ENCODE measurements around the gene ACVR1C.

The ACVR1C gene

DNA sequence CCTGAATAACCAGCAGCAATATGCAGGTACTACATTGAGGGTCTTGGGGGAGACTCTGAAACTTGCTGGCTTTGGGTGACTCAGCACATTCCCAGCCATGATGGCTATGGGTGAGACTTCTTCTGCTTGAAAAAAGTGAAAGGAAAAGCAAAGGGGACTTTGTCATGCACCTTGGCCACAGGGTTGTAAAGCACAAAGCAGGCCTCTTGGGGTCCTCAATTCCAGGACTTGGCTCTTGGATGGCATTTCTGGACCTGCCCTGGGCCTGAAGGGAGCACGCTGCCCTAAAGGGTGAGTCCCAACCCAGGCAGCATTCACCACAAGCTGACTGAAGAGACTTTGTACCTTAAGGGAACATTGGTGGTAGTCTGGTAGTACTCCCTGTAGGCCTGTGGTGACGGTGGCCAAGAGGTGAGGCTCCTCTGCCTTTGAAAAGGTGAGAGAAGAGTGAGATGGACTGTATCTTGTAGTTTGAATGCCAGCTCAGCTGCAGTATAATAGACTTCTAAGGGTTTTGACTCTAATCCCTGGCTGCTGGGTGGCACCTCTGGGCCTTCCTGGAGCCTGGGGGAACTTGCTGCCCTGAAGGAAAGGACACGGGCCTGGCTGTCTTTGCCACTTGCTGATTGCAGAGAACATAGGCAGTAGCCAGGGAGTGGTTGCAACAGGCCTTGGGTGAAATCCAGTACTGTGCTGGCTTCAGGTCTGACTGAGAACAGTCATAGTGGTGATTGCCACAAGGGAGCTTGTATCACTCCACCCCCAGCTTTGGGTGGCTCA, 148.3 kb downstream of the ACVR1C start:
- TF ChIP-seq, protein P1, sequence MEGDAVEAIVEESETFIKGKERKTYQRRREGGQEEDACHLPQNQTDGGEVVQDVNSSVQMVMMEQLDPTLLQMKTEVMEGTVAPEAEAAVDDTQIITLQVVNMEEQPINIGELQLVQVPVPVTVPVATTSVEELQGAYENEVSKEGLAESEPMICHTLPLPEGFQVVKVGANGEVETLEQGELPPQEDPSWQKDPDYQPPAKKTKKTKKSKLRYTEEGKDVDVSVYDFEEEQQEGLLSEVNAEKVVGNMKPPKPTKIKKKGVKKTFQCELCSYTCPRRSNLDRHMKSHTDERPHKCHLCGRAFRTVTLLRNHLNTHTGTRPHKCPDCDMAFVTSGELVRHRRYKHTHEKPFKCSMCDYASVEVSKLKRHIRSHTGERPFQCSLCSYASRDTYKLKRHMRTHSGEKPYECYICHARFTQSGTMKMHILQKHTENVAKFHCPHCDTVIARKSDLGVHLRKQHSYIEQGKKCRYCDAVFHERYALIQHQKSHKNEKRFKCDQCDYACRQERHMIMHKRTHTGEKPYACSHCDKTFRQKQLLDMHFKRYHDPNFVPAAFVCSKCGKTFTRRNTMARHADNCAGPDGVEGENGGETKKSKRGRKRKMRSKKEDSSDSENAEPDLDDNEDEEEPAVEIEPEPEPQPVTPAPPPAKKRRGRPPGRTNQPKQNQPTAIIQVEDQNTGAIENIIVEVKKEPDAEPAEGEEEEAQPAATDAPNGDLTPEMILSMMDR (IDR thresholded peaks at IDR 0.05; ENCODE audit: control insufficient read depth, insufficient read depth, low read depth, low read length, missing control alignments), result no peak
- peak; percentile 76 for DNase-seq (ENCODE audit: low read depth)
- H3K4me3 ChIP-seq (ENCODE audit: control insufficient read depth, low read depth, low read length), result no peak overlapping the region

DNA sequence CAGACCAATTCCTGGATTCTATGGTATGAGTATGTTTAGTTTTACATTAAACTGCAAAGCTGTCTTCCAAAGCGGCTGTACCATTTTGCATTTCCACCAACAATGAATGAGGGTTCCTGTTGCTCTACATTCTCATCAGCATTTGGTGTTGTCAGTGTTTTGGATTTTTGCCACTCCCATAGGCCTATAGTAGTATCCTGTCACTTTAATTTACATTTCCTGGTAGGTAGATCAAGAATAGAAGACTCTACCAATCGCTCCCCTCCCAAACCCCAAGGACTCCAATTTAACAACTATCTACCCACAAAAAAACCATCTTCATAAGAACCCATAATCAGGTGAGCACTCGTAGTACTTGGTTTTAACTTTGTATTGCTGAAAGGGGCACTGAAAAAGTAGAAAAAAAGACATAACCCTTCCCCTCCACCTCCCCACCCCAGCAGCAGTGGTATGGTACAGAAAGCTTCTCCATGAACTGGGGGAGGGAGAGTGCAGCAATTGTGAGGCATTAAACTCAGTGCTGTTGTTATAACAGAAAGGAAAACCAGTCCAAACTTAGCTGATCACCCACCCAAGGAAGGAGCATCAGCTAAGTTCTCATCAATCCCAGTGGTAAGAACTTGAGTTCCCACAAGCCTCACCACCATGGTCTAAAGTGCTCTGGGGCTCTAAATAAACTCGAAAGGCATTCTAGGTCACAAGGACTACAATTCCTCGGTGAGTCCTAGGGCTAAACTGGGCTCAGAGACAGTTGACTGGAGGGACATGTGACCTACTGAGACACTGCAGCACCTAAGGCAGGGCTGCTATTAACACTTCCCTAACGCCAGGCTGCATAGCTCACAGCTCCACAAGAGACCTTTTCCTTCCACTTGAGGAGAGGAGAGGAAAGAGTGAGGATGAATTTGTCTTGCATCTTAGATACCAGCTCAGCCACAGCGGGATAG, 149.3 kb downstream of the ACVR1C start:
- no peak overlapping the region for H3K4me3 ChIP-seq (ENCODE audit: control insufficient read depth, low read depth, low read length)
- TF ChIP-seq, protein P1 (IDR thresholded peaks at IDR 0.05; ENCODE audit: control insufficient read depth, insufficient read depth, low read depth, low read length, missing control alignments), result no peak
- no peak for DNase-seq (ENCODE audit: low read depth)

DNA sequence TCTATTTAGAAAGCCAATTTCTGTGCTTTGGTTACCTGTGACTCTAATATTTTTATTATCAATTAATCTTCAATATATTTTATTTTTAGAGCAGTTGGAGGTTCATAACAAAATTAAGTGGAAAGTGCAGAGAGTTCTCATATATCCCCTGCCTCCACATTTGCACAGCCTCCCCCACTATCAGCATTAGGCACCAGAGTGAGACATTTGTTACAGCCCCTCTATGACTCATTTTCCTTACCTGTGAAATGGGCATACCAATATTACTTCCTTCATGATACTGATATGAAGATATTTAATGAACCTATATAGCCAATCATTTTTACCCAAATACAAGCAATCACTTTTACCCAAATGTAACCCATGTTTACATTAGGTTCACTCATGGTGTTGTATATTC, 150.7 kb downstream of the ACVR1C start:
- TF ChIP-seq, protein P1 (IDR thresholded peaks at IDR 0.05; ENCODE audit: control insufficient read depth, insufficient read depth, low read depth, low read length, missing control alignments), result no peak
- no peak overlapping the region for H3K4me3 ChIP-seq (ENCODE audit: control insufficient read depth, low read depth, low read length)
- no peak for DNase-seq (ENCODE audit: low read depth)

DNA sequence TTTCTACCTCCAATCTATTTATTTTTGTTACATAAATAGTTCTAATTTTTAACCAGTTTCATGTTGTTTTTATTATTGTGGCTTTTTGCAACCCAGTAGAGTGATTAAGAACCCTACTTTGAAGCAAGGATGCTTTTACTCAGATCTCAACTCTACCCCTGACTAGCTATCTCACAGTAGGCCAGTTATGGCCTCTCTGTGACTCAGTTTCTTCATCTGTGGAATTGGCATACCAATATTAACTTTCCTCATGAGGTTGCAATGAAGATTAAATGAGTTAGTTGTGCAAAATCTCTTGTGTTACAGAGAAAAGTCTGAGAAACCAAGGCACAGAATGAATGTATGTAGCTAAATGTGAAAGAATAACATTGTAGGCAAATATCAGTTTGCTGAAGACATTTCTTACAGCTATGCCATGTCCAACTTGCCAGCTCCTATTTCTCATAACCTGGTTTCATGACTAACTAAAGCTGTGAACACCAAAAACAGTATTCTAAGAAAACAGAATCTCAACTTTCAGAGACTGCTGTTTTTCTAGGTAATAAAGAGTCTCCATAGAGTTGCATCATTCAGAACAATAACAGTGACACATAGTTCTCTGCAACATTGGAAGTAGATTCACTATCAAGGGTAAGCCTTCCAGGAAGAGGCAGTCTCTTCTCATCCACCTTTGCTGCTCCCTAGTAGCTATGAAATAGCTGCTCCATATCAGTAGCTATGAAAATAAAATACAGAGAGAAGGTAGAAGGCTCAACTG, 151.5 kb downstream of the ACVR1C start:
- no peak for DNase-seq (ENCODE audit: low read depth)

More for the DNA sequence above, 151.5 kb downstream of the ACVR1C start:
- TF ChIP-seq, protein P1 (IDR thresholded peaks at IDR 0.05; ENCODE audit: control insufficient read depth, insufficient read depth, low read depth, low read length, missing control alignments), result no peak
- no peak overlapping the region for H3K4me3 ChIP-seq (ENCODE audit: control insufficient read depth, low read depth, low read length)
